ENCODE data around the gene MYB. TPM values are rescaled to one million over a fixed set of nuclear protein-coding genes. Genes with fewer than 3 reads are reported as not detected.

The MYB gene
- total RNA-seq, 2 experiments from 2014 or later: 20.1 to 42.9 TPM

- CTCF ChIA-PET (ENCODE audit: unreplicated experiment): no interaction called here
- no peaks in the 10 kb centered on the region for H4K20me1 ChIP-seq (ENCODE audit: insufficient read depth, low read length)
- H2AFZ ChIP-seq (ENCODE audit: low read length): no peak overlapping the region
- H3K9me2 ChIP-seq (ENCODE audit: insufficient read depth, low read length): no peaks in the 10 kb centered on the region
- H3K4me1 ChIP-seq (ENCODE audit: insufficient read depth, low read length, poor library complexity, severe bottlenecking): peaks cover 27% of the 10 kb centered on the region
- peaks cover 5% of the 10 kb centered on the region; the same call in 1 of the 2 replicates for H3K9me3 ChIP-seq (ENCODE audit: low read length)
- BruUV-seq (replicated peaks): no TSS peak
- H3K79me2 ChIP-seq (ENCODE audit: insufficient read depth, low read depth, low read length): peaks cover 3% of the 10 kb centered on the region; the same call in 1 of the 2 replicates
- H3K27ac ChIP-seq (ENCODE audit: low read depth, low read length, poor library complexity, severe bottlenecking): no peak overlapping the region
- no peak overlapping the region for H3K4me3 ChIP-seq (ENCODE audit: low read depth, low read length, poor library complexity, severe bottlenecking)
- TF ChIP-seq, protein P1, sequence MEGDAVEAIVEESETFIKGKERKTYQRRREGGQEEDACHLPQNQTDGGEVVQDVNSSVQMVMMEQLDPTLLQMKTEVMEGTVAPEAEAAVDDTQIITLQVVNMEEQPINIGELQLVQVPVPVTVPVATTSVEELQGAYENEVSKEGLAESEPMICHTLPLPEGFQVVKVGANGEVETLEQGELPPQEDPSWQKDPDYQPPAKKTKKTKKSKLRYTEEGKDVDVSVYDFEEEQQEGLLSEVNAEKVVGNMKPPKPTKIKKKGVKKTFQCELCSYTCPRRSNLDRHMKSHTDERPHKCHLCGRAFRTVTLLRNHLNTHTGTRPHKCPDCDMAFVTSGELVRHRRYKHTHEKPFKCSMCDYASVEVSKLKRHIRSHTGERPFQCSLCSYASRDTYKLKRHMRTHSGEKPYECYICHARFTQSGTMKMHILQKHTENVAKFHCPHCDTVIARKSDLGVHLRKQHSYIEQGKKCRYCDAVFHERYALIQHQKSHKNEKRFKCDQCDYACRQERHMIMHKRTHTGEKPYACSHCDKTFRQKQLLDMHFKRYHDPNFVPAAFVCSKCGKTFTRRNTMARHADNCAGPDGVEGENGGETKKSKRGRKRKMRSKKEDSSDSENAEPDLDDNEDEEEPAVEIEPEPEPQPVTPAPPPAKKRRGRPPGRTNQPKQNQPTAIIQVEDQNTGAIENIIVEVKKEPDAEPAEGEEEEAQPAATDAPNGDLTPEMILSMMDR (conservative IDR thresholded peaks at IDR 0.05; ENCODE audit: low read length): no peak
- no peak for TF ChIP-seq EZH2phosphoT487 (IDR thresholded peaks at IDR 0.05; ENCODE audit: borderline replicate concordance, low read depth, low read length)
- POLR2A ChIA-PET: interaction anchor here (0.6 to 0.7 kb wide), 2 partner anchors 13 to 32 kb away, joined by 3 to 4 read pairs; no protein-coding TSS in a partner anchor
- DNase-seq (ENCODE audit: low spot score): no peak
- peaks cover 96% of the 10 kb centered on the region for H3K36me3 ChIP-seq (ENCODE audit: insufficient read depth, low read length)
- H3K4me2 ChIP-seq (ENCODE audit: low read length): no peak overlapping the region
- intact Hi-C loops (cut with micrococcal nuclease; ENCODE audit: unreplicated experiment): no loop called here
Measured at GRCh38 chr6:135192256-135193174, 11.4 kb downstream of the MYB start.

- no peak overlapping the region for H3K4me3 ChIP-seq (ENCODE audit: low read depth, low read length, poor library complexity, severe bottlenecking)
- ChIA-PET POLR2A (interaction anchor here (0.7 kb wide), 1 partner anchor 12 kb away, joined by 3 read pairs; no protein-coding TSS in a partner anchor), CTCF (ENCODE audit: unreplicated experiment) (no interaction called here)
- no peak overlapping the region for H2AFZ ChIP-seq (ENCODE audit: low read length)
- BruUV-seq (replicated peaks): no TSS peak
- H4K20me1 ChIP-seq (ENCODE audit: insufficient read depth, low read length): no peaks in the 10 kb centered on the region
- H3K9me2 ChIP-seq (ENCODE audit: insufficient read depth, low read length): no peaks in the 10 kb centered on the region
- peaks cover 97% of the 10 kb centered on the region for H3K36me3 ChIP-seq (ENCODE audit: insufficient read depth, low read length)
- H3K9me3 ChIP-seq (ENCODE audit: low read length): peaks cover 5% of the 10 kb centered on the region; the same call in 1 of the 2 replicates
- H3K4me2 ChIP-seq (ENCODE audit: low read length): no peak overlapping the region
- no peak overlapping the region for H3K27ac ChIP-seq (ENCODE audit: low read depth, low read length, poor library complexity, severe bottlenecking)
- intact Hi-C loops (cut with micrococcal nuclease; ENCODE audit: unreplicated experiment): no loop called here
- H3K79me2 ChIP-seq (ENCODE audit: insufficient read depth, low read depth, low read length): no peaks in the 10 kb centered on the region; the same call in 1 of the 2 replicates
- peaks cover 27% of the 10 kb centered on the region for H3K4me1 ChIP-seq (ENCODE audit: insufficient read depth, low read length, poor library complexity, severe bottlenecking)
- no peak for DNase-seq (ENCODE audit: low spot score)
- TF ChIP-seq, protein P1 (conservative IDR thresholded peaks at IDR 0.05; ENCODE audit: low read length): no peak
- no peak for TF ChIP-seq EZH2phosphoT487 (IDR thresholded peaks at IDR 0.05; ENCODE audit: borderline replicate concordance, low read depth, low read length)
Measured at GRCh38 chr6:135193221-135193620, 12.1 kb downstream of the MYB start.

All from OCI-LY7 (cell line).